A549 treated with AZD2906 at 1 μM for 4 hours (cell line): ENCODE results near the gene CELSR2. TPM values are rescaled to one million over a fixed set of nuclear protein-coding genes. Genes with fewer than 3 reads are reported as not detected.

ENCODE experiments used
- total RNA-seq: library from RNA; stranded (reverse); fragments of 200-300 nt; extraction: Qiagen RNA extraction; gene quantifications from 5 replicates; pipeline ENCODE4 v1.2.3, GENCODE V29; 2022

The CELSR2 gene, protein sequence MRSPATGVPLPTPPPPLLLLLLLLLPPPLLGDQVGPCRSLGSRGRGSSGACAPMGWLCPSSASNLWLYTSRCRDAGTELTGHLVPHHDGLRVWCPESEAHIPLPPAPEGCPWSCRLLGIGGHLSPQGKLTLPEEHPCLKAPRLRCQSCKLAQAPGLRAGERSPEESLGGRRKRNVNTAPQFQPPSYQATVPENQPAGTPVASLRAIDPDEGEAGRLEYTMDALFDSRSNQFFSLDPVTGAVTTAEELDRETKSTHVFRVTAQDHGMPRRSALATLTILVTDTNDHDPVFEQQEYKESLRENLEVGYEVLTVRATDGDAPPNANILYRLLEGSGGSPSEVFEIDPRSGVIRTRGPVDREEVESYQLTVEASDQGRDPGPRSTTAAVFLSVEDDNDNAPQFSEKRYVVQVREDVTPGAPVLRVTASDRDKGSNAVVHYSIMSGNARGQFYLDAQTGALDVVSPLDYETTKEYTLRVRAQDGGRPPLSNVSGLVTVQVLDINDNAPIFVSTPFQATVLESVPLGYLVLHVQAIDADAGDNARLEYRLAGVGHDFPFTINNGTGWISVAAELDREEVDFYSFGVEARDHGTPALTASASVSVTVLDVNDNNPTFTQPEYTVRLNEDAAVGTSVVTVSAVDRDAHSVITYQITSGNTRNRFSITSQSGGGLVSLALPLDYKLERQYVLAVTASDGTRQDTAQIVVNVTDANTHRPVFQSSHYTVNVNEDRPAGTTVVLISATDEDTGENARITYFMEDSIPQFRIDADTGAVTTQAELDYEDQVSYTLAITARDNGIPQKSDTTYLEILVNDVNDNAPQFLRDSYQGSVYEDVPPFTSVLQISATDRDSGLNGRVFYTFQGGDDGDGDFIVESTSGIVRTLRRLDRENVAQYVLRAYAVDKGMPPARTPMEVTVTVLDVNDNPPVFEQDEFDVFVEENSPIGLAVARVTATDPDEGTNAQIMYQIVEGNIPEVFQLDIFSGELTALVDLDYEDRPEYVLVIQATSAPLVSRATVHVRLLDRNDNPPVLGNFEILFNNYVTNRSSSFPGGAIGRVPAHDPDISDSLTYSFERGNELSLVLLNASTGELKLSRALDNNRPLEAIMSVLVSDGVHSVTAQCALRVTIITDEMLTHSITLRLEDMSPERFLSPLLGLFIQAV (N-terminal part only)
- total RNA-seq, result 3.7 to 5.0 TPM (median 4.7 TPM) in 5 replicates

DNA sequence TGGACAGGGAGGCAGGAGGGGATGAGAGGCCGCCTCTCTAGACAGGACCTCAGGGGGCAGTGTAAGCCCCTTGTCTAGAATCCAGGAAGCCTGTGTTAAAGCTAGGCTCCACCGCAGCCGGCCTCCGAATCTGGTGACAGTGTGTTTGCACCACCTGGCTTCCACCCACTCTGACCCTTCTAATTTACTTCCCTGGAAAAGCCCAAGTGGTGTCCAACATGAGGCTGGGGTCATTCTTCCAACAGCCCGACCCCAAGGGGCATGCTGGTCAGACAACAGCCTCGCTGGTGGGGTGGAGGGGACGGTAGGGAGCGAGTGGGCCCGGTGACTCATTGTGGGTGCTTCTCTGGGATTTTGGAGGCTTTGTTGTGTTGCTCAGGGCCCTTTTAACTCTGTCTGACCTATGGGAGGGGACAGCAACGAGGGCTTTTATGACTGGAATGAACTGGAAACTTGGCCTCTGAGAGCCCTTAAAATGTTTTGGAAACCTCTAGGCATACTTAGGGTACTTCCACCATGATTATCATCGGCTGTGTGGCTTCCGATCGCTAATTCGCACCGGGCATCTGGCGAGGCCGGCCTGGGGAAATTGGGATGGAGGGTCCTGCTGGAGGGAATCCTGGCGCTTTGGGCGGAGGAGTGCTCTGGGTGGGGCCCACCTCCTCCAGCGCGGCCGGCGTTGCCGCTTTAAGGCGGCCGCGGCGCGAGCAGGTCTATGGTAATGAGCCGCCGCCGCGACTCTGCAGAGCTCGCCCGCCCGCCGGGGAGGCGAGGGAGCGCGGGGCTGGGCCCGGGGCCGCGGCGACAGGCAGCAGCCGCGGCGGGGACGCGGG lies at the start of gene CELSR2:
Gene CELSR2 (plus strand): TSS at position 743 of the 833 bp plus-strand sequence. CDS start 541 bp downstream, outside the sequence.

DNA sequence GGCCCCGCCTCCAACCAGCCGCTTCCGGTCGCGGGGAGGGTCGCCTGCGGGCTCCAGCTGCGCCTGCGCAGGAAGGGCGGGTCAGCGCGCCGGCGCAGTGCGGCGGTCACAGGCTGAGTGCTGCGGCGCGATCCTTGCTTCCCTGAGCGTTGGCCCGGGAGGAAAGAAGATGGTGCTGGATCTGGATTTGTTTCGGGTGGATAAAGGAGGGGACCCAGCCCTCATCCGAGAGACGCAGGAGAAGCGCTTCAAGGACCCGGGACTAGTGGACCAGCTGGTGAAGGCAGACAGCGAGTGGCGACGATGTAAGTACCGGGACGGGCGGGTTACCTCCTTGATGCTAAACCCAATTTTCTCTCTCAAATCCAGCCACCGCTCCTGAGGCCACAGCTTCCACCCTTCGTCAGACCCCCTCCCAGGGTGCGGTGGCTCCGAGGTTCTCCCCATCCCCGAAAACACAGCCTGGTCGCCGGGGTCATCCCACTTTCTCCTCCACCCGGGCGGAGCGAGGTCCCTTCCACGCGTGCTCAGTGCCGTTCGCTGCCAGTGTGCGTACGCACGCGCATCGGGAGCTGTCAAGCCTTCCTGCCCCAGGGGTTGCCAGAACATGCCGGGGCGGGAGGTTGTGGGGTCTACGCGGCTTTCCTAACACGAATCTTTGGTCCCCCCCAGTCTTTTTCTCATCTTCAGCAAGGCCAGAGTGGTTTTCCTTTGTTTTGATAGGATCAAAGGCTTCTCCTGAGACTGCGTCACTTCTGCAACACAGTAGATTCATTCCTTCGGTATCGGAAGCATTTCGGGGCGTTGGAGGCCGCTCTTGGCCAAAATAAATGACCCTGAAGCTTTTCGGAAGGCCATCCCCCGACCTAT lies 35.3 kb upstream of the CELSR2 start, which contains the start of gene SARS1:
Gene SARS1 (plus strand): TSS at position 95 of the 870 bp plus-strand sequence. CDS start 75 bp downstream, at position 170.

DNA sequence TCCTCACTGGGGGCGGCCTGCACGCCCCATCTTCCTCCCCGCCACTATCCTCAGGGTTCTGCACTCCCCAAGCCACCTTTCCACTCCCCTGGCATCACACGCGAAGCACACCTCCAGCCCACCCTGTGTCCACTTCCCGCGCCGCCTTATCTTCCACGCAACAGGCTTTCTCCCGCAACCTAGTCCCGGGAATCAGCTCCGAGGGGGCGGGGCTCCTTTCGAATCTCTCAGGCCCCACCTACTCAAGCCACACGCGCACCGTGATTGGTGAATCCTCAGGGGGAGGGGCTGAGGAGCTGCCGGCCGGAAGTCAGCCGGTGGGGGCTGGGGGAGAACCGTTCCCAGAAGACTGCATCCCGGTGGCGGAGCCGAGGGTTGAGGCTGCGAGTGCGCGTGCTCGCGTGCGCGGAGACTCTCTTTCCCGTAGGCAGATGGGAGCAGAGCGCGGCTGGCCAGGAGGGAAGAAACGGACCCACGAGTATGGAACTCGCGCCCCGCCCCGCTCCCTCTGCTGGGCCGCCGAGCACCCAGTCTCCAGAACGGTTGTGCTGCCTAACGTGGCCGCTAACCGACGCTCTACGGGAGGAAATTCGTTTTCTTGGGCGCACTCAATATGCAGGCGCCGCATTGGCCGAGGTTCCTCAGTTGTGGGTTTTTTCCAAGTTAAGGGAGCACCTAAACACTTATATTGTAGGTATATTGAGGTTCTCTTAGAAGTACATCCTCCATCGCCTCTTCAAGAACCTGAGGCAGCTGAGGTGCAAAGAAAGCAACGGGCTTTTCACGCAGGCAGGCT lies 33.8 kb downstream of the CELSR2 start, which contains the start of gene PSRC1:
Gene PSRC1 (minus strand): TSS at position 194 of the 796 bp plus-strand sequence.

DNA sequence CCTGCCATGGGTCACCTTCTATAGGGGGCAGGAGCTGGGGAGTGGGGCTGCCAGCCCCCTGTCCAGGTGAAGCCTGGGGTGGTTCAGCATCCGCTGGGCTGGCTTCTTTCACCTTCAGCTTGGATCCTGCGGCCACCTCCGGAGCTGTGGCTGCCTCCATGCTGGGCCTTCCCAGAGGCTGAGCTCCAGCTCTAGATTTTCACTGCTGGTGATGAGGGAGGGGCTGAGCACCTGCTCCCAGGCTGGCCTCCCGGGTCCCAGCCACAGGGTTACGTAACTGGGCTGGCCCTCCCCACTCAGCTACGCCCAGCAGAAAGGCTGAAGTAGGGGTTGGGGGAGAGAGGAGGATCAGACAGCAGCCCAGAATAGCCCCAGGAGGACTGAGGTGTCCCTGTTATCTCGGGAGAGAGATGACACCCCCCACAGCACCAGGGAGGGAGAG lies 57.5 kb downstream of the CELSR2 start, which contains the start of gene MYBPHL:
Gene MYBPHL (minus strand): TSS at position 180 of the 442 bp plus-strand sequence. CDS start 20 bp downstream, at position 160.

Other genes starting within 250 kb of the CELSR2 start
- 6.8 to 9.9 TPM (median 8.4 TPM) in 5 replicates for gene WDR47, start 207.4 kb upstream of the CELSR2 start, total RNA-seq
- gene TAF13, start 173.5 kb upstream of the CELSR2 start, total RNA-seq, result 24.3 to 35.8 TPM (median 26.7 TPM) in 5 replicates
- 7.3 to 8.4 TPM (median 8.4 TPM) in 5 replicates for gene TMEM167B, start 158.8 kb upstream of the CELSR2 start, total RNA-seq
- 0.53 to 0.71 TPM (median 0.56 TPM) in 5 replicates for gene ELAPOR1, start 135.4 kb upstream of the CELSR2 start, total RNA-seq
- 89.0 to 106 TPM (median 90.7 TPM) in 5 replicates for gene SARS1, start 35.6 kb upstream of the CELSR2 start, total RNA-seq
- 16.9 to 22.3 TPM (median 22.2 TPM) in 5 replicates for gene PSRC1, start 33.6 kb downstream of the CELSR2 start, total RNA-seq
- gene MYBPHL, start 57.5 kb downstream of the CELSR2 start, total RNA-seq, result not detected in 5 replicates
- 3.4 to 5.7 TPM (median 3.9 TPM) in 5 replicates for gene SORT1, start 148.4 kb downstream of the CELSR2 start, total RNA-seq
- 98.1 to 109 TPM (median 102 TPM) in 5 replicates for gene PSMA5, start 176.9 kb downstream of the CELSR2 start, total RNA-seq
- gene SYPL2, start 217.0 kb downstream of the CELSR2 start, total RNA-seq, result 0.05 to 0.13 TPM (median 0.08 TPM) in 5 replicates
- 1.2 to 2.8 TPM (median 2.2 TPM) in 5 replicates for gene ATXN7L2, start 234.4 kb downstream of the CELSR2 start, total RNA-seq
- 4.1 to 4.2 TPM (median 4.2 TPM) in 5 replicates for gene CYB561D1, start 244.6 kb downstream of the CELSR2 start, total RNA-seq